GM19324 (cell line): Measurements from ENCODE around the gene LGMN.
"Not testable (repeated sequence)": the region's sequence is repeated elsewhere in the genome, so short reads cannot be mapped to it uniquely, and the experiment has no call there.

Experiments used
- ATAC-seq: cut with Tn5 transposase; IDR thresholded peaks from one replicate; pipeline ENCODE4 v1.9.1; 2021; ENCODE audit warnings: mild to moderate bottlenecking, moderate library complexity; ENCODE audit not compliant: unreplicated experiment, low FRiP score

The LGMN gene

GRCh38 chr14:92680330-92680729 lies 68.1 kb downstream of the LGMN start:
- not testable (repeated sequence) for ATAC-seq

- ATAC-seq, result no peak
Measured at GRCh38 chr14:92679246-92679645, 69.2 kb downstream of the LGMN start.

DNA sequence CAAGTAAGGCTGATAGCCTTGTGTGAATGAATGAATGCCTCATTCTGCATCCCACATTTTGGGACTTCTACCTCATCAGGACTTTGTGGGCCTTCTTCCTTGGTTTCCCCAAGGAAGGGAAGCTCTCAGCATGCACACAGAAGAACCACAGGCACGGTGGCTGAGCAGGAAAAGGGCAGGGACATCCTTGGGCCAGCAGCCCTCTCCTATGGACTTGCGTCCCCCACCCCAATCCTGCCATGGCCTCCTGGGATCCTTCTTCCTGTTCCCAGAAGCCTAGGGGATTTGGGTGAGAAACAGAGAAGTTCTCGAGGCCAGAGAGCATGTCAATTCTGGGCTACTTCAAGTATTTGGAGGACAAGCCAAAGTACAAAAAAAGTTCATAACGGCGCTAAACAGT lies 69.7 kb downstream of the LGMN start:
- no peak for ATAC-seq

DNA sequence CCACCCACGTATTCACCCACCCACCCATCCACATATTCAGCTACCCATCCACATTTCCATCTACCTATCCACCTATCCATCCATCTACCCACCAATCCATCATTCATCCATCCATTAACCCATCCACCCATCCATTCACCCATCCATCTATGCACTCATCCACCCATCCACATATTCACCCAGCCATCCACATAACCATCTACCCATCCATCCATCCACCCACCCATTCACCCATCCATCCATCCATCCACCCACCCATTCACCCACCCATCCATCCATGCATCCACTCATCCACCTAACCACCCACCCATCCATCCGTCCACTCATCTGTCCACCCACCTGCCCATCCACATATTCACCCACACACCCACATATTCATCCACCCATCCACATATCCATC lies 70.5 kb downstream of the LGMN start:
- no peak for ATAC-seq

DNA sequence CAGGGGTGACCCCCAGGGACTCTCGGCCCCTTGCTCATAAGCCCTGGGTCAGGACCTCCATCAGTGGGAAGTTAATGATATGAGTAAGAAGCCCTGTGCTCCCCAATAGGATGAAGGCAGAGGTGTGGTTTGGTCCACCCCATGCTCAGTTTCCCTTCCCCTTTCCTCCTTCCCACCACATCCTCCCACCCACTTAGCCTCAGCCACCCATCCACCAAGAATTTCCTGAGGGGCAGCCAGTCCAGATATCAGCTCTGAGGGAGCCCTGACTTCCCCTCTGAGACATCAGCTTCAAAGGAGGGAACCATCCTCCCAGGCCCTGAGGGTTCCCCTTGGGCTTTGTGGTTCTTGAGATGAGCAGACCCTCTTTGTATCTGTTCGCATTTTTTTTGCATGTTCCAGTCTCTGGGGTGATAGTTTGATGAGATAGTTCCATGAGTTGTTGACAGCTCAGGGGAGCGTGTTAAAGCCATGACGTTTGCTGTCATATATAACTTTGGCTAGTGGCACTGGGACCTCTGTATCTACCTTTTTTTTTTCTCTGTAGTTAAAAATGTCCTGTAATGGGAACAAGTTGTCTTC lies 71.2 kb downstream of the LGMN start:
- peak; percentile 65 for ATAC-seq

- no peak for ATAC-seq
Measured at GRCh38 chr14:92676403-92677086, 71.9 kb downstream of the LGMN start.

GRCh38 chr14:92675976-92676375 lies 72.5 kb downstream of the LGMN start:
- ATAC-seq, result no peak

GRCh38 chr14:92675421-92675820 lies 73.0 kb downstream of the LGMN start:
- ATAC-seq, result no peak

GRCh38 chr14:92673601-92674150 lies 74.8 kb downstream of the LGMN start:
- no peak for ATAC-seq

GRCh38 chr14:92670643-92671366 lies 77.6 kb downstream of the LGMN start:
- ATAC-seq, result no peak

DNA sequence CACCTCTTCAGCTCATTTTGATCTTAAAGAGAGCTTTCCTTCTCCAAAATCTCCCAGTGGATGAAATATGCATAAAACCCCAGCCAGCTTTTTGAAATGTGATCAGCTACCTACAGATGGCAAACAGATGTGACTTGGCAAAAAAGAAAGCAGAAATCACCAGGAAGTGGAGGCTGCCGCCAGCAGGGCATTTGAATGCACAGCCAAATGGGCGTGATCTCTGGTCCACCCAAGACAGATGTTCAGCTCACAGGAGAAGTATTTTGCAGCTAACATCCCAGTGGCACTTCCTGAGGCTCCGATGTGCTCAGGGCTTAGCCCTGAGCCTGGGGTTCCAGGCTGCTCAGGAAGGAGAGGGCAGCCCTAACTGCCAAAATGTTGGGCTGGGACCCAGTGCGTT lies 78.3 kb downstream of the LGMN start:
- no peak for ATAC-seq

- no peak for ATAC-seq
Measured at GRCh38 chr14:92668276-92668973, 80.0 kb downstream of the LGMN start.

DNA sequence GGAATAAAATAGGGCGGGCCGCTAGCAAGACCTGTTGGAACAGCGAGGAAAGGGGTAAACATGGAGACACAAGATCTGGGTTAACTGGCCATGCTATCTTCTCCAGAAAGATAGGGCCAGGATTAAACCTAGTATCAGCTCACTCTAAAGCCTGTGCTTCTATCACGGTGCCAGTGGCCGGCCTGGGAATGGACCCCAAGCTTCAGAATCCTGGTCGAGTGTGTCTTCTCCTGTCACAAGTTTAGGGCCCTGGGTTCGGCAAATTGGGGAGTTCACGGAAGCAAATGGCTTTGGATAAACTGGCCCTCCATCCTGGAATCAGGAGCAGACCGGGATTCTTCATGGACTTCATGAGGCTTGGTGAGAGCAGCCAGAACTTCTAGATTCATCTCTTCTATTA lies 82.2 kb downstream of the LGMN start:
- no peak for ATAC-seq

- ATAC-seq, result no peak
Measured at GRCh38 chr14:92665661-92666110, 82.7 kb downstream of the LGMN start.

DNA sequence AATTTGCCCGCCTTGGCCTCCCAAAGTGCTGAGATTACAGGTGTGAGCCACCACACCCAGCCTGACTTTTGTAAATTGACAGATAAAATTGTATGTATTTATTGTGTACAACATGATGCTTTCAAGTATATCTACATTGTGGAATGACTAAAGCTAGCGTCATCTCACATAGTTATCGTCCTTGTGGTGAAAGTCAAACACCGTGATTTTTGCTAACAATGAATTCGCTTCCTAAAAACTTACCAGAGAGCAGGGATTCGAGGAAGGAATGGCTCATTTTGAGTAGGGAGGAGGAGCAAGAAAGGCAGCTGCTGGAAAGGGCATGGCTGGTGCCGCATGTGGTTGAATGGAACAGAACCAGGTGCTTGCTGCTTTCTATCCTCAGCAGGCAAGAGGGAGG lies 85.4 kb downstream of the LGMN start:
- no peak for ATAC-seq

DNA sequence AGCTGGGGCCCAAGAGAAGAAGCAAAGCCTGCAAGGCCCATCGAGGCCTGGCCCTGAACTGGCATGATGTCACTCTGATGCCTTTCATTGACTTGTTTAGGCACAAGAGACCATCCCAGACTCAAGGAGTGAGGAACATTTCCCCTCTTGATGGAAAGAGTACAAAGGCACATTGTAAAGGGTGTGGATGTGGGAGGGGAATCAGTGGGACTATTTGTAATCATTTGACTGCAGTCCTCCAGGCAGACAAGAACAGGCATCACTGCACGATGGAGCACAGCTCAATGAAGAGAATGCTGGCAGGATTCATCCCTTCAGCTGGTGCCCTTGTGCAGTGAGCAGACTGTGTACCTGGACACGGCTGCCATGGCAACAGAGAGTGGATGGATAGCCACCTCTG lies 87.9 kb downstream of the LGMN start:
- no peak for ATAC-seq

DNA sequence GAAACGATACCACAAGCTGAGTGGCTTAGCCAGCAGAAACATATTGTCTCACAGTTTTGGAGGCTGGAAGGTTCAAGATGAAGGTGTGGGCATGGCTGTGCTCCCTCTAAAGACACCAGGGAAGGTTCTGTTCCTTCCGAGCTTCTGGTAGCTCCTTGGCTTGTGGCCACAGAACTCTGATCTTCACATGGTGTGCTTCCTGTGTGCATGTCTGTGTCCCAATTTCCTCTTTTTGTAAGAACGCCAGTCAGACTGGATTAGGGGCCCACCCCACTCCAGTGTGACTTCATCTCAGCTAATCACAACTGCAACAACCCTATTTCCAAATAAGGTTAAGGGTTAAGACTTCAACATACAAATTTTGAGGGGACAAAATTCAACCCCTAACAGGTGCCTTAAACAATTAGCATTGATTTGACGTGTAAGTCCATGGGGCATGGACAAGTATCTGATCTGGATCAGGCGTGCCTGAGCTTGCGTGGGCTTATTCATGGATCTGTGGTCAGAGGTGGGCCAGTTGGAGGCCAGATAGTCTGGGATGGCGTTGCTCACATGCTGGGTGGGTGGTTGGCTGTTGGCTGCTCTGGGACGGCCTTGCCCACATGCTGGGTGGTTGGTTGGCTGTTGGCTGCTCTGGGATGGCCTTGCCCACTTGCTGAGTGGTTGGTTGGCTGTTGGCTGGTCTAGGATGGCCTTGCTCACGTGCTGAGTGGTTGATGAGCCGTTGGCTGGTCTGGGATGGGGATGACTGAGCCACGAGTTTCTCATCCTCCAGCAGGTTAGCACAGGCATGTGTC lies 88.5 kb downstream of the LGMN start:
- no peak for ATAC-seq

- ATAC-seq, result no peak
Measured at GRCh38 chr14:92658684-92659083, 89.7 kb downstream of the LGMN start.

DNA sequence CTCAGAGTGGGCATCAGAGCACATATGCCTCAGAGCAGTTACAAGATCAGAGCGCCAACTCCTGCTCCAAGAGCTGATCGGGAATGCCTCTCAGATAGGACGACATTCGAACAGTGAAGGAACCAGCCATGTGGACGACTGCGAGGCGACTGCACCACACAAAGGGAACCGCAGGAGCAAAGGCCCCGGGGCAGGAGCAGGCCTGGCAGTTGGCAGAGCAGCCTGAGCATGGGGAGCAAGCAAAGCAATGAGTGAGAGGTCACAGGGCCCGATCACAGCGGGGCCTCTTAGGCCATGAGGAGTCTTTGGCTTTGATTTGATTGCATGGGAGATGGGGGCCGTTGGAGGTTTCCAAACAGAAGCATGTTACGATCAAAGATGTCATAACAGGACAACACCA lies 90.3 kb downstream of the LGMN start:
- no peak for ATAC-seq

GRCh38 chr14:92657457-92658142 lies 90.8 kb downstream of the LGMN start:
- ATAC-seq, result no peak
